Neural cell (in vitro differentiated cells): ENCODE data around the gene PTPRB. TPM values are rescaled to one million over a fixed set of nuclear protein-coding genes. Genes with fewer than 3 reads are reported as not detected.

Experiments
- H2AFZ ChIP-seq: fragments of 200-600, 300-800 bp; sonication (generic), shearing (Covaris generic); 2 replicates; pipeline ENCODE4 v1.6.0; 2014; ENCODE audit warnings: low read depth, mild to moderate bottlenecking, antibody characterized with exemption, low read length, moderate library complexity
- H3F3A ChIP-seq: fragments of 200-600 bp; shearing (Covaris generic); 2 replicates; pipeline ENCODE4 v1.6.1; 2016; ENCODE audit warnings: mild to moderate bottlenecking, moderate library complexity, mixed read lengths, antibody characterized with exemption, low read length; ENCODE audit not compliant: insufficient read depth, poor library complexity, severe bottlenecking
- H3K27ac ChIP-seq: fragments of 200-600, 300-800 bp; sonication (generic), shearing (Covaris generic); 2 replicates; pipeline ENCODE4 v1.5.1; 2014; ENCODE audit warnings: mild to moderate bottlenecking, low read length, moderate library complexity
- H3K27me3 ChIP-seq: fragments of 300-800, 200-600 bp; sonication (generic), shearing (Covaris generic); 2 replicates; pipeline ENCODE4 v1.6.0; 2014; ENCODE audit warnings: mild to moderate bottlenecking, low read depth, low read length, moderate library complexity; ENCODE audit not compliant: insufficient read depth
- H3K36me3 ChIP-seq: fragments of 300-800, 200-600 bp; sonication (generic), shearing (Covaris generic); 2 replicates; pipeline ENCODE4 v1.5.1; 2014; ENCODE audit warnings: mild to moderate bottlenecking, antibody characterized with exemption, low read length, moderate library complexity; ENCODE audit not compliant: insufficient read depth
- H3K4me2 ChIP-seq: fragments of 300-800, 200-600 bp; sonication (generic), shearing (Covaris generic); 2 replicates; pipeline ENCODE4 v1.6.0; 2014; ENCODE audit warnings: mild to moderate bottlenecking, low read length
- H3K4me3 ChIP-seq: fragments of 300-800, 200-600 bp; sonication (generic), shearing (Covaris generic); 2 replicates; pipeline ENCODE4 v1.5.1; 2014; ENCODE audit warnings: mild to moderate bottlenecking, low read length, moderate library complexity
- H3K79me2 ChIP-seq: fragments of 200-600 bp; shearing (Covaris generic); replicated peaks from 2 replicates; pipeline ENCODE4 v1.6.0; 2014; ENCODE audit warnings: mild to moderate bottlenecking, low read length, moderate library complexity; ENCODE audit not compliant: insufficient read depth
- H3K9ac ChIP-seq: fragments of 300-800, 200-600 bp; sonication (generic), shearing (Covaris generic); 2 replicates; pipeline ENCODE4 v1.6.1; 2016; ENCODE audit warnings: mild to moderate bottlenecking, low read length, mixed read lengths
- H3K9me2 ChIP-seq: fragments of 200-600 bp; shearing (Covaris generic); 2 replicates; pipeline ENCODE4 v1.6.1; 2016; ENCODE audit warnings: mild to moderate bottlenecking, low read length, mixed read lengths; ENCODE audit not compliant: insufficient read depth
- H3K9me3 ChIP-seq: fragments of 200-600, 300-800 bp; sonication (generic), shearing (Covaris generic); 2 replicates; pipeline ENCODE4 v1.6.1; 2016; ENCODE audit warnings: mild to moderate bottlenecking, mixed run types, low read length, moderate library complexity, mixed read lengths
- H4K20me1 ChIP-seq: fragments of 200-600 bp; shearing (Covaris generic); 2 replicates; pipeline ENCODE4 v1.6.1; 2016; ENCODE audit warnings: mild to moderate bottlenecking, mixed run types; ENCODE audit not compliant: insufficient read depth
- EP300 ChIP-seq: fragments of 450-650 bp; conservative IDR thresholded peaks from 2 replicates; pipeline ENCODE4 v1.6.1; 2014; ENCODE audit warnings: antibody characterized with exemption, mild to moderate bottlenecking, moderate library complexity; ENCODE audit not compliant: poor library complexity, severe bottlenecking
- EZH2 ChIP-seq: fragments of 200-600, 300-800 bp; shearing (Covaris generic), sonication (generic); IDR thresholded peaks from 2 replicates; pipeline ENCODE4 v1.6.1; 2014; ENCODE audit warnings: antibody characterized with exemption, low read length, borderline replicate concordance, mild to moderate bottlenecking; ENCODE audit not compliant: insufficient read depth, poor library complexity, severe bottlenecking
- MXI1 ChIP-seq: fragments of 450-650 bp; conservative IDR thresholded peaks from 2 replicates; pipeline ENCODE4 v1.6.1; 2014; ENCODE audit warnings: antibody characterized with exemption, mild to moderate bottlenecking; ENCODE audit not compliant: poor library complexity, severe bottlenecking
- POLR2AphosphoS5 ChIP-seq: IDR thresholded peaks from 2 replicates; pipeline ENCODE4 v1.6.1; 2012
- RAD21 ChIP-seq: fragments of 450-650 bp; conservative IDR thresholded peaks from 2 replicates; pipeline ENCODE4 v1.6.1; 2014; ENCODE audit warnings: antibody characterized with exemption, mild to moderate bottlenecking, moderate library complexity
- SMC3 ChIP-seq: fragments of 450-650 bp; conservative IDR thresholded peaks from 2 replicates; pipeline ENCODE4 v1.6.1; 2014; ENCODE audit warnings: antibody characterized with exemption, mild to moderate bottlenecking, moderate library complexity; ENCODE audit not compliant: poor library complexity
- TAF1 ChIP-seq: IDR thresholded peaks from 2 replicates; pipeline ENCODE4 v1.6.1; 2012; ENCODE audit warnings: low read depth
- polyA plus RNA-seq: library from polyadenylated mRNA; depleted of rRNA; stranded (reverse); fragments of >200 nt; gene quantifications from 2 replicates; pipeline ENCODE4 v1.2.3, GENCODE V29; 2014
- TF ChIP-seq, protein P1 (sequence below): IDR thresholded peaks from 2 replicates; pipeline ENCODE4 v1.6.1; 2012; ENCODE audit warnings: borderline replicate concordance
- TF ChIP-seq, protein P2 (sequence below): fragments of 450-650 bp; IDR thresholded peaks from 2 replicates; pipeline ENCODE4 v1.5.1; 2014; ENCODE audit warnings: antibody characterized with exemption, mild to moderate bottlenecking, moderate library complexity; ENCODE audit not compliant: poor library complexity, severe bottlenecking

PTPRB gene
- polyA plus RNA-seq, 1 donor from 2014 or later = 0.26 TPM

DNA sequence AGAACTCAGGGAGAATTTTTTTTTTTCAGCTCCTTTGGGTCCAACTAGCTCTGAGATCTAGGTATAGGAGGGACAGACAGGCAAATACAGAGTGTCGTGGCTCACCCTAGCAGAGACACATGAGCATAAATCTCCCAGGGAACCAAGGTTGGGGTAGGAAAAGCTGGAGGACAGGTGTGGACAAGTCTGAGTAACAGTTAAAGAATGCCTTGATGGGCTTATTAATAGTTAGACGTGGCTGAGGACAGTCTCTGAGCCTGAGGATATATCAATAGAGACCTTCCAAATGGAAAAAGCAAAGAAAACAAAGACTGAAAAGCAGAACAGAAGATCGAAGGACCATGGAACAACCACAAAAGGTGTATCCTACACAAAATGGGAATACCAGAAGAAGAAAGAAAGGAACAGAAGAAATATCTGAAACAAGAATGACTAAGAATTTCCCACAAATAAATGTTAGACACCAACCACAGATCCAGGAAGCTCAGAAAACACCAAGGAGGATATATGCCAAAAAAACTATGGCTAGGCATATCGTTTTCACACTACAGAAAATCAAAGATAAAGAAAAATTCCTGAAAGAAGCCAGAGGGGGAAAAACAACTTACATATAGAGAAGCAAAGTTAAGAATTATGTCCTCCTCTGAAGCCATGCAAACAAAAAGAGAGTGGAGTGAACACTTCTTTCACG lies 80.9 kb downstream of the PTPRB start:
- no peaks in the 10 kb centered on the region for H3K27me3 ChIP-seq
- no peaks in the 10 kb centered on the region for H3K9me2 ChIP-seq
- H3F3A ChIP-seq = no peaks in the 10 kb centered on the region
- H3K36me3 ChIP-seq = no peaks in the 10 kb centered on the region
- no peak overlapping the region for H3K4me2 ChIP-seq
- no peak overlapping the region for H3K27ac ChIP-seq
- no peak overlapping the region for H3K4me3 ChIP-seq
- H3K9me3 ChIP-seq = no peaks in the 10 kb centered on the region
- no peak overlapping the region for H3K9ac ChIP-seq
- TF ChIP-seq, protein P1, sequence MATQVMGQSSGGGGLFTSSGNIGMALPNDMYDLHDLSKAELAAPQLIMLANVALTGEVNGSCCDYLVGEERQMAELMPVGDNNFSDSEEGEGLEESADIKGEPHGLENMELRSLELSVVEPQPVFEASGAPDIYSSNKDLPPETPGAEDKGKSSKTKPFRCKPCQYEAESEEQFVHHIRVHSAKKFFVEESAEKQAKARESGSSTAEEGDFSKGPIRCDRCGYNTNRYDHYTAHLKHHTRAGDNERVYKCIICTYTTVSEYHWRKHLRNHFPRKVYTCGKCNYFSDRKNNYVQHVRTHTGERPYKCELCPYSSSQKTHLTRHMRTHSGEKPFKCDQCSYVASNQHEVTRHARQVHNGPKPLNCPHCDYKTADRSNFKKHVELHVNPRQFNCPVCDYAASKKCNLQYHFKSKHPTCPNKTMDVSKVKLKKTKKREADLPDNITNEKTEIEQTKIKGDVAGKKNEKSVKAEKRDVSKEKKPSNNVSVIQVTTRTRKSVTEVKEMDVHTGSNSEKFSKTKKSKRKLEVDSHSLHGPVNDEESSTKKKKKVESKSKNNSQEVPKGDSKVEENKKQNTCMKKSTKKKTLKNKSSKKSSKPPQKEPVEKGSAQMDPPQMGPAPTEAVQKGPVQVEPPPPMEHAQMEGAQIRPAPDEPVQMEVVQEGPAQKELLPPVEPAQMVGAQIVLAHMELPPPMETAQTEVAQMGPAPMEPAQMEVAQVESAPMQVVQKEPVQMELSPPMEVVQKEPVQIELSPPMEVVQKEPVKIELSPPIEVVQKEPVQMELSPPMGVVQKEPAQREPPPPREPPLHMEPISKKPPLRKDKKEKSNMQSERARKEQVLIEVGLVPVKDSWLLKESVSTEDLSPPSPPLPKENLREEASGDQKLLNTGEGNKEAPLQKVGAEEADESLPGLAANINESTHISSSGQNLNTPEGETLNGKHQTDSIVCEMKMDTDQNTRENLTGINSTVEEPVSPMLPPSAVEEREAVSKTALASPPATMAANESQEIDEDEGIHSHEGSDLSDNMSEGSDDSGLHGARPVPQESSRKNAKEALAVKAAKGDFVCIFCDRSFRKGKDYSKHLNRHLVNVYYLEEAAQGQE = no peak
- TF ChIP-seq POLR2AphosphoS5 (no peak), EZH2 (no peak), TAF1 (no peak), RAD21 (no peak), SMC3 (no peak), MXI1 (no peak), EP300 (no peak)
- TF ChIP-seq, protein P2, sequence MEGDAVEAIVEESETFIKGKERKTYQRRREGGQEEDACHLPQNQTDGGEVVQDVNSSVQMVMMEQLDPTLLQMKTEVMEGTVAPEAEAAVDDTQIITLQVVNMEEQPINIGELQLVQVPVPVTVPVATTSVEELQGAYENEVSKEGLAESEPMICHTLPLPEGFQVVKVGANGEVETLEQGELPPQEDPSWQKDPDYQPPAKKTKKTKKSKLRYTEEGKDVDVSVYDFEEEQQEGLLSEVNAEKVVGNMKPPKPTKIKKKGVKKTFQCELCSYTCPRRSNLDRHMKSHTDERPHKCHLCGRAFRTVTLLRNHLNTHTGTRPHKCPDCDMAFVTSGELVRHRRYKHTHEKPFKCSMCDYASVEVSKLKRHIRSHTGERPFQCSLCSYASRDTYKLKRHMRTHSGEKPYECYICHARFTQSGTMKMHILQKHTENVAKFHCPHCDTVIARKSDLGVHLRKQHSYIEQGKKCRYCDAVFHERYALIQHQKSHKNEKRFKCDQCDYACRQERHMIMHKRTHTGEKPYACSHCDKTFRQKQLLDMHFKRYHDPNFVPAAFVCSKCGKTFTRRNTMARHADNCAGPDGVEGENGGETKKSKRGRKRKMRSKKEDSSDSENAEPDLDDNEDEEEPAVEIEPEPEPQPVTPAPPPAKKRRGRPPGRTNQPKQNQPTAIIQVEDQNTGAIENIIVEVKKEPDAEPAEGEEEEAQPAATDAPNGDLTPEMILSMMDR = no peak
- no peak overlapping the region for H2AFZ ChIP-seq
- no peaks in the 10 kb centered on the region for H3K79me2 ChIP-seq
- H4K20me1 ChIP-seq = no peaks in the 10 kb centered on the region

DNA sequence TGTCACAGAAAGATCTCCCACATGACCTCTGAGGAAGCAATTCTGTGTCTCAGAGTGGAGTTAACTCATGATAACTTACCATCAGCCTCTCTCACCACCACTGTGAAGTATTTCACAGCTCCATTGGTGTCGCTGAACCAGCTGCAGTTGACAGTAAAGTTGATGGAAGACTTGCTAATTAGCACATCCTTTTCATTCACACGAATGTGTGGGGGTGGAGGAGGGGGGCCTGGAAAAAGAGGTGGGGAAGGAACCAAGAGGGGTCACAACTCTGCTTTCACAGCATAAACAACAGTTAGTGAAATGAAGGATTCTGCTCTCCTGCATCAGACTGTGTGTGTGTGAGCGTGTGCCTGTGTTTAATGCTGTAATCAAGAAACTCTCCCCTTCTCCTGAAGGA lies 82.1 kb downstream of the PTPRB start:
- Histone ChIP-seq H3K9me3 (no peaks in the 10 kb centered on the region), H3K36me3 (no peaks in the 10 kb centered on the region), H3K4me3 (no peak overlapping the region), H3K9ac (no peak overlapping the region), H3F3A (no peaks in the 10 kb centered on the region), H3K79me2 (no peaks in the 10 kb centered on the region), H3K27me3 (no peaks in the 10 kb centered on the region), H3K27ac (no peak overlapping the region), H3K4me2 (no peak overlapping the region), H2AFZ (no peak overlapping the region), H3K9me2 (no peaks in the 10 kb centered on the region), H4K20me1 (no peaks in the 10 kb centered on the region)
- TF ChIP-seq EZH2 (no peak), EP300 (no peak)
